HG03097 (cell line): ENCODE measurements around the gene TAAR1.
"Not testable (repeated sequence)": the region's sequence is repeated elsewhere in the genome, so short reads cannot be mapped to it uniquely, and the experiment has no call there.

Experiments
- ATAC-seq: cut with Tn5 transposase; IDR thresholded peaks from one replicate; pipeline ENCODE4 v1.9.1; 2021; ENCODE audit not compliant: unreplicated experiment, low FRiP score

Gene TAAR1

GRCh38 chr6:132663661-132664060 is 4.7 kb upstream of the TAAR1 start:
- no peak for ATAC-seq

DNA sequence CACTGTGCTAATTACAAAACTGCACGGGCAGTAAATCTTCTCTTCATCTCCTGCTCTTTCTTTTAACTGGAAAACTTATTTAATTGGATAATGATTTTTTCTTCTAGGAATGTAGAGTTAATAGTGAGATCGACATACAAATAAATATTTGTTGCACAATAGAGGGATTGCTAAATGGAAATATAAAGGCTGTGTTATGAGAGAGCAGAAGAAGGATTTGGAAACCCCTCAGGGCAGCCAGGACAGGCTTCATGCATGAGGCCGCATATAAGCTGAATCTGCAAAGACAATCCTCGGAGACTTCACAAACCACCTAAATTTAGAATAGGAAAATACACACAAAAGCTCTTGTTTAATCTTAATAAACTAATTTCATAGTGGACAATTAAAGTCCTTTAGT is 2.9 kb upstream of the TAAR1 start:
- no peak for ATAC-seq

DNA sequence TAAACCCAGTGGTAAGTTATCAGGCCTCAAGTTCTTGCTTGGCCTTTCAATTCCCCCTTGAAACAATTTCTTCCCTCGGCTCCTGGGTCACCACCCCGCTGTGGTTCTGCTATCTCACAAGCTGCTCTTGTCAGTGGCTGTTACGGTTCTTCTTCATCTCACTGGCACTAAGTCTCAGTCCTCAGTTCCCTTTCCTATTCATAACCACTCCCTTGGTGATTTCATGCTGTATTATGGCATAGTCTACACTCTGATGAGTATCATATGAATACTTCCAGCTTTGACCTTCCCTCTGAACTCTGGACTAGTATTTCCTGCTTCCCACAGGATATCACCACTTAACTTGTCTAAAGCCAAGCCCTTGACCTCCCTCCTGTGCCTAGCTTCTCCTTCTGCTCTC is 7.9 kb downstream of the TAAR1 start:
- ATAC-seq: no peak

DNA sequence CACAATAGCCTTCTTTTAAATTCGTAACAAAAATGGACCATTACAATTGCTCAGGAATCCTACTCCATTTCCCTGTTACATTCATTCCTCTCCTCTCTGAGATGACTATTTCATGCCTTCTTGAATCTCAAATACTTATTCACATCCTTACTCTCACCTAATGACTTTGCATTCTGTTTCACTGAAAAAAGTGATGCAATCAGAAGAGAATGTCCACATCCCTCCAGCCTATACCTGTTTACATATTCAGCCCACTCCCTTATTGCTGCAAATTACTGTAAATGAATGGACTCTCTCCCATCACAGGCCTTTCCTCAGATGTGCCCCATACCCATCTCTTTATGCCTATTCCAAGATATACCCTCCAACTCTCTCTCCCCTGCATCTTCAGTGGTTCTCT is 8.6 kb downstream of the TAAR1 start:
- no peak for ATAC-seq

GRCh38 chr6:132648828-132649227 is 10.2 kb downstream of the TAAR1 start:
- ATAC-seq: no peak

GRCh38 chr6:132648356-132648755 is 10.6 kb downstream of the TAAR1 start:
- ATAC-seq: peak; percentile 69

GRCh38 chr6:132643547-132643946 is 15.4 kb downstream of the TAAR1 start:
- ATAC-seq: no peak

DNA sequence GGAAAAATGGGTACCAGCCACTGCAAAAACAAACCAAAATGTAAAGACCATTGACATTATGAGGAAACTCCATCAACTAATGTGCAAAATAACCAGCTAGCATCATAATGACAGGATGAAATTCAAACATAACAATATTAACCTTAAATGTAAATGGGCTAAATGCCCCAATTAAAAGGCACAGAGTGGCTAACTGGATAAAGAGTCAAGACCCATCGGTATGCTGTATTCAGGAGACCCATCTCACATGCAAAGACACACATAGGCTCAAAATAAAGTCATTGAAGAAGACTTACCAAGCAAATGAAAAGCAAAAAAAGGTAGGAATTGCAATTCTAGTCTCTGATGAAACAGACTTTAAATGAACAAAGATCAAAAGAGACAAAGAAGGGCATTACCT is 21.8 kb downstream of the TAAR1 start:
- not testable (repeated sequence) for ATAC-seq

DNA sequence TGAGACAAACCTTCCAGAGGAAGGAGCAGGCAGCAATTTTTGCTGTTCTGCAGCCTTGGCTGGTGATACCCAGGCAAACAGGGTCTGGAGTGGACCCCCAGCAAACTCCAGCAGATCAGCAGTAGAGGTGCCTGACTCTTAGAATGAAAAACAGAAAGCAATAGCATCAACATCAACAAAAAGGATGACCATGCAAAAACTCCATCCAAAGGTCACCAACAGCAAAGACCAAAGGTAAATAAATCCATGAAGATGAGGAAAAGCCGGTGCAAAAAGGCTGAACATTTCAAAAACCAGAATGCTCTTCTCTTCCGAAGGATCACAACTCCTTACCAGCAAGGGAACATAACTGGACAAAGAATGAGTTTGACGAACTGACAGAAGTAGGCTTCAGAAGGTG is 23.1 kb downstream of the TAAR1 start:
- ATAC-seq: not testable (repeated sequence)

- not testable (repeated sequence) for ATAC-seq
Measured at GRCh38 chr6:132635288-132635687, 23.7 kb downstream of the TAAR1 start.

DNA sequence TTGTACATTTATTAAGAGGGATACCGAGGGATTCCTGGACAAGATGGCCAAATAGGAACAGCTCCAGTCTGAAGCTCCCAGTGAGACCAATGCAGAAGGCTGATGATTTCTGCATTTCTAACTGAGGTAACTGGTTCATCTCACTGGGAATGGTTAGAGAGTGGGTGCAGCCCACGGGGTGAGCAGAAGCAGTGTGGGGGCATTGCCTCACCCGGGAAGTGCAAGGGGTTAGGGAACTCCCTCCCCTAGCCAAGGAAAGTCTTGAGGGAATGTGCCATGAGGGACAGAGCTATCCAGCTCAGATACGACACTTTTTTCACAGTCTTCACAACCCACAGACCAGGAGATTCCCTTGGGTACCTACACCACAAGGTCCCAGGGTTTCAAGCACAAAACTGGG is 24.2 kb downstream of the TAAR1 start:
- no peak for ATAC-seq

DNA sequence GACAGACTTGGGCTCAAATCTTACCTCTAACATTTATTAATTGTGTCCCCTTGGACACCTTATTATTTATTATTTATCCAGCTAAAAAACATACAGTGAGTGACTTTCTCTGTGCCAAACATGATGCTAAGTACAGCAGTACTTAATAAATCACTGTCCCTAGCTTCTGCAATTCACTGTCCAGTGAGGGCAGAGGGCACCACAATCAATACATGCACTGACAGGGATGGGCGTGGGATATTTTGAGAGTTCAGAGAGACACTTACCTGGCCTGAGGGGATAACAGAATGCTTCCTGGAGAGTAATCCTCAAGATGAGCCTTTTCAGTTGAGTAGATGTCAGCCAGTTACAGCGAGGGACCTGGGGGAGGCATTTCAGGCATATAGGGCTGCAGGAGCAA is 25.6 kb downstream of the TAAR1 start:
- ATAC-seq: no peak

DNA sequence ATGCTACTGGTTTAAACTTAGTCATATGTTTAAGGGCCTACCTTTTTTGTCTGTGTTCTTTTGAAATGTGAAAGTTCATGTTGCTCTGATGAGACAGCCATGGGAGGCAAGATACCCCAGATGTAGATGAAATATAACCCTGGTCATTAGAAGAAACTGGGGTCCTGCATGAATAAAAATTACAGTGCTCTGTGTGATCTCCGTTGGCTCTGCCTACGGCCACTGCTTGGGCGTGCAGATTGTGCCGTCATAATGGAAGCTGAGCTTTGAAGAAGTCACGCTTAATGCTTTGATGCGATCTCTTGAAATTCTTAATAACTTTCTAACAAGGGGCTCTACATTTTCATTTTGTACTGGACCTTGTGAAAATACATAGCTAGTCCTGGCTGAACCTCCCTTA is 34.8 kb downstream of the TAAR1 start, which contains the start of gene TAAR2:
TSS of gene TAAR2 (minus strand) at position 101 of the 400 bp plus-strand sequence. CDS start at position 101, 0 bp downstream.
- ATAC-seq: no peak

DNA sequence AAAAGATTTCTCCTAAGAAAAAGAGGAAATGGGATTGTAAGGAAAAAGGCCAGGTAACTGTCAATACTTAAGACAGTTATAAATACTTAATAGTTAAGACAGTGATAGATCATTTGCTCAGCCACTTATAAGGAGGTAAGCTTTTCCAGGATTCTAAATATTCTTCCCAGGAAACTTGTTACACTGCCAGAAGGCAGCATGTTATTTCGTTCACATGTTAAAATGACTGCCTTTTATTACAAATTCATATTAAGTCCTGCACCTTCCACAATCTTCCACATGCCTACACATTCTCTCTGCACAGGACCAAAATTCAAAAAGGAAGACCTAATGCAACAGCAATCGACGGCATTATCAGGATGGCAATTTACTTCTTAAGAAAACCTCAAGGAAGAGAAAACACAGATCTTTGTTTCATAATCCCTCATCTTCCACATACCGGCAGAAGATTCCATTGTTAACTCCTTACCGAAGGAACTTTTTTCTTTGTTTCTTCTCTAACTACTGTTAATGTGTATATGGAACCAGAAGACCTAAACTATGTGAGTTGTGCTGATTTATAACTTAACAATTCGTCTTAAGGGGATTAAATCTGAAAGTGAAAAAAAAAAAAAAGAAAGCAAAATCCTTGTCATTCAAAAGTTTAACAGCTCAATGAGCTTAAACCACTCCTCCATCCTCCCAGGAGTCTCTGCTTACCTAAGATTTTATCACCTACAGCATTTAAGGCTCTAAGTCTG is 35.7 kb downstream of the TAAR1 start:
- ATAC-seq: no peak

GRCh38 chr6:132616677-132617076 is 42.3 kb downstream of the TAAR1 start:
- ATAC-seq: no peak

DNA sequence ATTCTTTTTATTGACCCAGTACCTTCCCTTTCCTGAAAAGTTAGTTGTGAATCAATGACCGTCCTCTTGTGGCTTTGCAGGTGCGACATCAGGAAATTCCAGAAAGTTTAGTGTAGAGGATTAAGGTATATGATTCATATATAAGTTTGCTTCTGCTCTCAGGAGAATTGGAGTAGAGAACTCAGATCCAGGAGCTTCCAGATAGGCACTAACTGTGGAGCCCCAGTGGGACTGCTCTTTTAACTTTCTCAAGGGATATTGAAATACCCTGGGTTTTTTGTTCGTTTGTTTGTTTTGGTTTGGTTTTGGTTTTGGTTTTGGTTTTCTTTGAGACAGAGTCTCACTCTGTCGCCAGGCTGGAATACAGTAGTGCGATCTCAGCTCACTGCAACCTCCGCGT is 44.4 kb downstream of the TAAR1 start:
- no peak for ATAC-seq

GRCh38 chr6:132612449-132613108 is 46.4 kb downstream of the TAAR1 start:
- peak; percentile 52 for ATAC-seq

GRCh38 chr6:132611616-132612015 is 47.4 kb downstream of the TAAR1 start:
- ATAC-seq: no peak

DNA sequence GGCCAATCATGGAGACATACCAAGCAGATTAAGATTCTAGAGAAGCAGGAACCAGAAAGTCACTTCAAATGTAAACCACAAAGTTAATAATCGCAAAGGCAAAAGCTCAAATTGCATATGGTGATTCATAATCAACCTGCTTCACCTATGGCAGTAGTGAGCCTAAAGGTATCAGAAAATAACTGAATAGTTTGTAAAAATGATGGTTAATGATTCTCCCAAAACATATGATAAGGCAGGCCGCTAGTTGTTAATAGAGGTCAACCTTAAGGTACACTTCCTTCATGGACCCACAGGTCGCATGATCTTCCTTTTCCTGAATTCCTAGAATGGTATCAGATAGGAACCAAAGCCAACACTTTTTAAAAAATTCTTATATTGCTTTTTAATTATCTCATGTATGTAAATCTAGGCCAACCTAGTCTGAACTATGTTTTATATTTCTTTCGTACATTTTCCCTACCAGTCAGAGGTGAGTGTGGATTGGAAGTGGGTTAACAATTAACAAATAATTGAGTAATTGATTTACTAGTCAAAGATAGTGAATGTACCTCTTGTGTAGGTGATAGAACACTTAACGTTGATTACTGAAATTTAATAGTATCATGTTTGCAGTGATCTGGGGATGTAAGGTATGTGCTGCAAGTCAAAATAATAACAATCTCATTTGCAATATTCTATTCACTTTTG is 51.3 kb downstream of the TAAR1 start:
- ATAC-seq: peak; percentile 67

GRCh38 chr6:132604635-132605152 is 54.3 kb downstream of the TAAR1 start:
- ATAC-seq: no peak

GRCh38 chr6:132600900-132601299 is 58.1 kb downstream of the TAAR1 start:
- not testable (repeated sequence) for ATAC-seq
